DND-41 (cell line): ENCODE data around the gene PAM16.

ENCODE experiments used
- ATAC-seq: fragments of 200-7000 bp; cut with Tn5 transposase; 3 replicates; pipeline ENCODE4 v1.9.1; 2021; ENCODE audit warnings: low read depth; ENCODE audit not compliant: insufficient read depth
- DNase-seq: peaks from one replicate; pipeline ENCODE4 v3.0.0-alpha.2; 2020
- H2AFZ ChIP-seq: 2 replicates; pipeline ENCODE4 v1.6.0; 2012; ENCODE audit warnings: low read depth, low read length
- H3K27ac ChIP-seq: 2 replicates; pipeline ENCODE4 v1.5.1; 2012; ENCODE audit warnings: low read length, inconsistent platforms
- H3K27me3 ChIP-seq: fragments of 200-600 bp; sonication (generic); 2 replicates; pipeline ENCODE4 v1.6.0; 2012; ENCODE audit warnings: low read length, mild to moderate bottlenecking, inconsistent platforms; ENCODE audit not compliant: insufficient read depth, poor library complexity
- H3K36me3 ChIP-seq: 2 replicates; pipeline ENCODE4 v1.5.1; 2012; ENCODE audit warnings: low read length, inconsistent platforms; ENCODE audit not compliant: insufficient read depth
- H3K4me1 ChIP-seq: 2 replicates; pipeline ENCODE4 v1.5.1; 2012; ENCODE audit warnings: mild to moderate bottlenecking, low read length; ENCODE audit not compliant: insufficient read depth
- H3K4me2 ChIP-seq: 2 replicates; pipeline ENCODE4 v1.6.0; 2012; ENCODE audit warnings: mild to moderate bottlenecking, moderate library complexity, low read length, inconsistent platforms; ENCODE audit not compliant: insufficient read depth
- H3K4me3 ChIP-seq, 2 experiments: fragments of 200-600 bp in 1 of 2; shearing (Covaris generic) in 1 of 2; 2 replicates each; pipeline ENCODE4 v1.5.1; 2012 to 2016; ENCODE audit warnings: inconsistent platforms in 2 of 2, low read length in 2 of 2, mild to moderate bottlenecking in 2 of 2, low read depth in 1 of 2, moderate library complexity in 1 of 2
- H3K79me2 ChIP-seq: 2 replicates; pipeline ENCODE4 v1.6.0; 2012; ENCODE audit warnings: low read length, inconsistent platforms; ENCODE audit not compliant: insufficient read depth
- H3K9ac ChIP-seq: 2 replicates; pipeline ENCODE4 v1.6.0; 2012; ENCODE audit warnings: low read depth, mild to moderate bottlenecking, inconsistent platforms, low read length, moderate library complexity
- H3K9me3 ChIP-seq: 2 replicates; pipeline ENCODE4 v1.5.1; 2012; ENCODE audit warnings: low read length, moderate library complexity, mild to moderate bottlenecking, inconsistent platforms; ENCODE audit not compliant: insufficient read depth, severe bottlenecking
- H4K20me1 ChIP-seq: 2 replicates; pipeline ENCODE4 v1.6.0; 2012; ENCODE audit warnings: low read length; ENCODE audit not compliant: insufficient read depth
- EZH2 ChIP-seq: IDR thresholded peaks from 3 replicates; pipeline ENCODE4 v1.6.1; 2012; ENCODE audit warnings: borderline replicate concordance, low read depth, mild to moderate bottlenecking, moderate library complexity, low read length, inconsistent platforms; ENCODE audit not compliant: severe bottlenecking
- TF ChIP-seq, protein P1 (sequence below): IDR thresholded peaks from 2 replicates; pipeline ENCODE4 v1.5.1; 2012; ENCODE audit warnings: borderline replicate concordance, low read length, moderate library complexity, mild to moderate bottlenecking; ENCODE audit not compliant: poor library complexity, severe bottlenecking; ENCODE audit errors: extremely low read depth

Gene PAM16

GRCh38 chr16:4364196-4365013, 13.3 kb upstream of the PAM16 start:
- TF ChIP-seq, protein P1, sequence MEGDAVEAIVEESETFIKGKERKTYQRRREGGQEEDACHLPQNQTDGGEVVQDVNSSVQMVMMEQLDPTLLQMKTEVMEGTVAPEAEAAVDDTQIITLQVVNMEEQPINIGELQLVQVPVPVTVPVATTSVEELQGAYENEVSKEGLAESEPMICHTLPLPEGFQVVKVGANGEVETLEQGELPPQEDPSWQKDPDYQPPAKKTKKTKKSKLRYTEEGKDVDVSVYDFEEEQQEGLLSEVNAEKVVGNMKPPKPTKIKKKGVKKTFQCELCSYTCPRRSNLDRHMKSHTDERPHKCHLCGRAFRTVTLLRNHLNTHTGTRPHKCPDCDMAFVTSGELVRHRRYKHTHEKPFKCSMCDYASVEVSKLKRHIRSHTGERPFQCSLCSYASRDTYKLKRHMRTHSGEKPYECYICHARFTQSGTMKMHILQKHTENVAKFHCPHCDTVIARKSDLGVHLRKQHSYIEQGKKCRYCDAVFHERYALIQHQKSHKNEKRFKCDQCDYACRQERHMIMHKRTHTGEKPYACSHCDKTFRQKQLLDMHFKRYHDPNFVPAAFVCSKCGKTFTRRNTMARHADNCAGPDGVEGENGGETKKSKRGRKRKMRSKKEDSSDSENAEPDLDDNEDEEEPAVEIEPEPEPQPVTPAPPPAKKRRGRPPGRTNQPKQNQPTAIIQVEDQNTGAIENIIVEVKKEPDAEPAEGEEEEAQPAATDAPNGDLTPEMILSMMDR = no peak
- no peak for TF ChIP-seq EZH2
- Histone ChIP-seq H4K20me1 (peaks cover 22% of the 10 kb centered on the region), H3K9me3 (no peaks in the 10 kb centered on the region), H2AFZ (no peak overlapping the region), H3K9ac (no peak overlapping the region), H3K4me2 (no peak overlapping the region), H3K79me2 (no peaks in the 10 kb centered on the region), H3K4me1 (no peaks in the 10 kb centered on the region), H3K27ac (no peak overlapping the region), H3K4me3 (no peak overlapping the region), H3K36me3 (peaks cover 68% of the 10 kb centered on the region), H3K27me3 (no peaks in the 10 kb centered on the region)
- no peak for DNase-seq
- ATAC-seq = no peak

DNA sequence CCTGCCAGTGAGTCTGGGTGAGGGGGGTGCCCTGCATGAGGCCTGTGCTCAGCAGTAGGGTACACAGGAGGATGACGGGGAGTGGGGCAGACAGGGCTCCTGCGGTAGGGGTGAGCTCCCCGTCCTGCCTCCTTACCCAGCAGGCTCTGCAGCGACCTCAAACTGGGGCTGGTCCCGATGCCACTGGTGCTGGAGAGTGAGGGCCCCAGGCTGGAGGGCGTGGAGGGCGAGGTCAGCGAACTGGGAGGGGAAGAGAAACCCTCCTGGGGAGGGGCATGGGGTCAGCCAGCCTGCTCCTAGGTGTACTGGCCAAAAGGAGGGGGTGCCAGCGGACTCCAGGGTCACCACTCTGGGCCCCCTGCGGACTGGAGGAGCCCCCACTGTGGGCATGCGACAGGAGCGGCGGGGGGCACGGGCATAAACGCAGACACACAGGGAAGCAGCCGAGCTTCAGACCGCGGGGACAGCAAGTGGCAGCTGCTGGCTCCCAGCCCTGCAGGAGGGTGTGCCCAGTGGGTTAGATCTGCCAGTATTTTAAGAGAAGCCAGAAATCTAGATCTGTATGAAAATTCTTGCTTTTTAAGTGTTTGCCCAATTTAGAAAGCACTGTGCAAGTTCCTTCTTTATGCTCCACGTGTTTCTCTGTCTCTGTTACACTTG, 11.5 kb upstream of the PAM16 start:
- TF ChIP-seq, protein P1 = no peak
- no peak for TF ChIP-seq EZH2
- Histone ChIP-seq H3K36me3 (peaks cover 84% of the 10 kb centered on the region), H4K20me1 (peaks cover 29% of the 10 kb centered on the region), H3K9ac (no peak overlapping the region), H3K4me2 (no peak overlapping the region), H3K4me3 (no peak overlapping the region), H3K79me2 (no peaks in the 10 kb centered on the region), H2AFZ (no peak overlapping the region), H3K9me3 (no peaks in the 10 kb centered on the region), H3K27me3 (no peaks in the 10 kb centered on the region), H3K27ac (no peak overlapping the region), H3K4me1 (no peaks in the 10 kb centered on the region)
- DNase-seq (no peak), ATAC-seq (no peak)

DNA sequence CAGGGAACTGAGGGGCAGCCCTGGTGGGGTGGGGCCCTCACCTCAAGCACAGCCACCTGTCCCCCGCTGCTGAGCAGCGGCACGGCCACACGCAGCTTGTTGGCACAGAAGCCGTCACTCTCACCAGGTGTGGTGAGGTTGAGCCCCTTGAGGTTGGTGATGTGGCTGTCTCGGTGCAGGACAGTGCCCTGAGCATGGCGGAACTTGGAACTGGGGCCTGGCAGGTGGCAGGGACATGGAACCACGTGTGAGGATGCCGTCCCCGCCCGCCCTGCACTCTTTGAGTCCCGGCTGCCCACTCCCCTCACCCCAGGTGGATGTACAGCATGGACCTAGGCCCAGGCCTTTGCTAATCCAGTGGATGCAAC, 10.8 kb upstream of the PAM16 start:
- H3K27me3 ChIP-seq = no peaks in the 10 kb centered on the region
- peaks cover 82% of the 10 kb centered on the region for H3K36me3 ChIP-seq
- H3K27ac ChIP-seq = no peak overlapping the region
- H2AFZ ChIP-seq = no peak overlapping the region
- no peak overlapping the region for H3K4me2 ChIP-seq
- TF ChIP-seq EZH2 = no peak
- TF ChIP-seq, protein P1 = no peak
- peaks cover 22% of the 10 kb centered on the region for H4K20me1 ChIP-seq
- no peaks in the 10 kb centered on the region for H3K4me1 ChIP-seq
- no peaks in the 10 kb centered on the region for H3K9me3 ChIP-seq
- H3K79me2 ChIP-seq = no peaks in the 10 kb centered on the region
- ATAC-seq (no peak), DNase-seq (no peak)
- H3K4me3 ChIP-seq = no peak overlapping the region
- no peak overlapping the region for H3K9ac ChIP-seq
